Measurements from ENCODE around the gene FTMT.

Gene FTMT

DNA sequence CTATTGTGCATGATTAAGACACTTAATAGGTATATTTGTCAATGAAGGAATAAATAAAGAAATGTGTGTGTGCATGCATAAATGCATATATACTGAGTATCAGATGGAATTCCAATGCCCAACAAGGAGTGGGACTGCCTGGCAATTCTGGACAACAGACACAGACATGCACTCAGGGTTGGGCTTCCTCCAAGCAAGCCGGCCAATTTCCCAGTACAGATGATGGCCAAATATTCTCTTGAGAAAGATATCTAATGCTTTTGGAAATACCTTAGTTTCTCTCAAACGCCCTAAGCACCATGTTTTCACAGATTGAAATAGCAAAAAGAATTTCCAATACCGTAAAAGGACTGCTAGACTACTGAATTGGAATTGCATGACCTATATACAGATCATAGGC, 11.1 kb downstream of the FTMT start:
- no peak for DNase-seq
- Histone ChIP-seq H3K9me3 (ENCODE audit: control insufficient read depth, low read length) (no peaks in the 10 kb centered on the region), H3K27ac (ENCODE audit: insufficient read depth, low read length, poor library complexity, severe bottlenecking) (no peak overlapping the region), H3K4me3 (ENCODE audit: insufficient read depth, low read depth, low read length, poor library complexity, severe bottlenecking) (no peak overlapping the region), H3K27me3 (replicated peaks; ENCODE audit: control insufficient read depth, insufficient read depth, low read length, poor library complexity, severe bottlenecking) (no peaks in the 10 kb centered on the region), H3K36me3 (ENCODE audit: control insufficient read depth, insufficient read depth, low read length) (no peaks in the 10 kb centered on the region), H3K4me1 (ENCODE audit: control insufficient read depth, insufficient read depth, low read length, poor library complexity, severe bottlenecking) (no peaks in the 10 kb centered on the region)

DNA sequence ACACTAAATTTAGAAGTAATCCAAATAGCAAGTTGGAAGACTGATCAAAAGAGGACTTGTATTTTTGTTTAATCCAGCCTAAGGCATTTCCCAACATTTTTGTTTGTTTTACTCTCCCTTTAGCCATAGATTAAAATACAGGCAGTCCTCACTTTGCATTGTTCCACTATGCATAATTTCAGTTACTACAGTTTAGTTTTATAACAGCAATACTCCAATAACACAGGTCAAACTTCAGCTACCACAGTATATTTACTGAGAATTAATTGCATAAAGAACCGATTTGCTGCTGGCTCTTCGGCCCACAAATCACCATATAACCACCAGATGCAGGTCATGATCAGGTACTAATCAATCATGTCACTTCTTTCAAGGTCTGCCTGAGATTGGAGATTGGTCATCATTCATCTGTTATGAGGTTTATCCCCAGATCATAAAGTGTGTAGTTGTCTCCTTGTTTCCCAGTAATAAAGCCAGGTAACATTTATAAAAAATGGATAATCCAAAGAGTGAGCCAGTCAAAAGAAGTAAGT, 12.1 kb downstream of the FTMT start:
- no peaks in the 10 kb centered on the region for H3K27me3 ChIP-seq (replicated peaks; ENCODE audit: control insufficient read depth, insufficient read depth, low read length, poor library complexity, severe bottlenecking)
- H3K36me3 ChIP-seq (ENCODE audit: control insufficient read depth, insufficient read depth, low read length) = no peaks in the 10 kb centered on the region

DNA sequence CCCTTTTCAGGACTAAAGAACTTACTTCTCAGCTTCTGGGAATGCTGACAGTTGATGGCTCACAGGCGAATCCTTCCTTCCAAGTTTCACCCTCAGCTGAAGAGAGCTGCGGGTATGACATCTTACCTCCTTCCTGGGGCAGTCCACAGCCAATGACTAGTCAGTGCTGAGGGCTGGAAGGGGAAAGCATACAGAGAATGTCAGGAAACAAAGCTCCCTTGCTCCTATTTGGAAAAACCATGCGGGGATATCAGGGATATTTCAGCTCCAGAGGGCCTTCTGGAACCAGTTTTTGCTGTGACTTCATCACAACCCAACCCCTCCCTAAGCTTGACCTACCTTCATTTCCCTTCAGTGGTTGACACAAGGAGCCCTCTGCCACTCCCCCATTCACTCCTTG, 15.7 kb downstream of the FTMT start:
- Histone ChIP-seq H3K36me3 (ENCODE audit: control insufficient read depth, insufficient read depth, low read length) (no peaks in the 10 kb centered on the region), H3K9me3 (ENCODE audit: control insufficient read depth, low read length) (no peaks in the 10 kb centered on the region), H3K27ac (ENCODE audit: insufficient read depth, low read length, poor library complexity, severe bottlenecking) (no peak overlapping the region), H3K27me3 (replicated peaks; ENCODE audit: control insufficient read depth, insufficient read depth, low read length, poor library complexity, severe bottlenecking) (no peaks in the 10 kb centered on the region), H3K4me3 (ENCODE audit: insufficient read depth, low read depth, low read length, poor library complexity, severe bottlenecking) (no peak overlapping the region), H3K4me1 (ENCODE audit: control insufficient read depth, insufficient read depth, low read length, poor library complexity, severe bottlenecking) (no peaks in the 10 kb centered on the region)
- no peak for DNase-seq

More for the DNA sequence above, 12.1 kb downstream of the FTMT start:
- Histone ChIP-seq H3K9me3 (ENCODE audit: control insufficient read depth, low read length) (no peaks in the 10 kb centered on the region), H3K27ac (ENCODE audit: insufficient read depth, low read length, poor library complexity, severe bottlenecking) (no peak overlapping the region), H3K4me1 (ENCODE audit: control insufficient read depth, insufficient read depth, low read length, poor library complexity, severe bottlenecking) (no peaks in the 10 kb centered on the region), H3K4me3 (ENCODE audit: insufficient read depth, low read depth, low read length, poor library complexity, severe bottlenecking) (no peak overlapping the region)
- DNase-seq = no peak

DNA sequence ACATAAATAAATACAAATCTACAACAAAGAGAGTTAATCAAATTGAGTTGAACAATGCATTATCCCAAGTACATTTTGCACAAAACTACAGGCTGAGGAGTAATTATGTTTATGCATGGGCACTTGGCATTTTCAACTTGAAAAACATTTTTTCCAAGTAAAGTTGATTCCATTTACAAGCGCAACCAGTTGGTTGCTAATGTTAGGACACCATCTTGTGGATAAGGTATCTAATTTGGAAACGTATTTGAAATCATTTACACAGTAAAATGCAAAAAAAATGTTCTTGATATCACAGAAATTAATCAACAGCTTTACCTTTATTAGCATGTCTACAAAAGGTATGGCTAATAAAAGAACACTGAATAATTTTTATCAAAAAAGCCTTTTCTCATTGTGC, 18.8 kb downstream of the FTMT start:
- Histone ChIP-seq H3K36me3 (ENCODE audit: control insufficient read depth, insufficient read depth, low read length) (no peaks in the 10 kb centered on the region), H3K4me3 (ENCODE audit: insufficient read depth, low read depth, low read length, poor library complexity, severe bottlenecking) (no peak overlapping the region), H3K9me3 (ENCODE audit: control insufficient read depth, low read length) (no peaks in the 10 kb centered on the region), H3K27ac (ENCODE audit: insufficient read depth, low read length, poor library complexity, severe bottlenecking) (no peak overlapping the region), H3K27me3 (replicated peaks; ENCODE audit: control insufficient read depth, insufficient read depth, low read length, poor library complexity, severe bottlenecking) (no peaks in the 10 kb centered on the region), H3K4me1 (ENCODE audit: control insufficient read depth, insufficient read depth, low read length, poor library complexity, severe bottlenecking) (no peaks in the 10 kb centered on the region)
- DNase-seq = no peak

DNA sequence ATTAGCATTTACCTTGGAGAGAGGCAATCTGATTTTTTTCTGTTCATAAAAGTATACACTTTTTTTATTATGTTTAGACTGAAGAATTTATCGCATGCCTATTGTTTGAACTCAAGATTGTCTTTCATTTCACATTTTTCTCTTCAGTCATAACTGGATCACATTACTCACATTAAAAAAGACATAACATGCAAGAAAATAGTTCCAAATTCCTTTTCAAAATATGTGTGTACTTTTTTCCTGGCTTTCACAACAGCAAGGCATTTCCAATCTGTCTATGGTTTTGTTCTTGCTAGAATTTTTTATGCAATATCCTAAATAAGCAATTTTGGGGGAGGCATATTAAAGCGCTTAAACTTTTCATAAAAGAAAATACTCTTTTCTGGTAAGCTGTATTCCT, 21.2 kb downstream of the FTMT start:
- Histone ChIP-seq H3K4me3 (ENCODE audit: insufficient read depth, low read depth, low read length, poor library complexity, severe bottlenecking) (no peak overlapping the region), H3K27me3 (replicated peaks; ENCODE audit: control insufficient read depth, insufficient read depth, low read length, poor library complexity, severe bottlenecking) (no peaks in the 10 kb centered on the region), H3K27ac (ENCODE audit: insufficient read depth, low read length, poor library complexity, severe bottlenecking) (no peak overlapping the region), H3K9me3 (ENCODE audit: control insufficient read depth, low read length) (no peaks in the 10 kb centered on the region), H3K4me1 (ENCODE audit: control insufficient read depth, insufficient read depth, low read length, poor library complexity, severe bottlenecking) (no peaks in the 10 kb centered on the region), H3K36me3 (ENCODE audit: control insufficient read depth, insufficient read depth, low read length) (no peaks in the 10 kb centered on the region)
- DNase-seq = no peak

DNA sequence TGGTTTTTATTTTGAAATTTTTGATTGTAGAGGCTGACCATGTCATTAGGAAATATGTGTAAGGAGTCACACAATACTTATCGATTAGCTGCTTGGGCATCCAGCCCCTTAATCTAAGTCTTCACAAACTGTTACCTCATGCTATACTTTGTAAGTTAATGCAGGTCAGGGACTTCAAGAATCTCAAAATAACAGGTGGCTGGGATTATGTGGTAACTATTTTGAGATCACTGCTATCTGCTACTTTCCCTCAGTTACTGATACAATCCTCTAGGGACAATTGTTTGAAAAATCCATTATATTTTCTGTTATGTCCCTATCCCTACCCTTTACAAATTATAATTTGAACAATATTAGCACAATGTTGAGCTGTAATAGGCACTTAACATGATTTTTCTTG, 21.7 kb downstream of the FTMT start:
- Histone ChIP-seq H3K27me3 (replicated peaks; ENCODE audit: control insufficient read depth, insufficient read depth, low read length, poor library complexity, severe bottlenecking) (no peaks in the 10 kb centered on the region), H3K27ac (ENCODE audit: insufficient read depth, low read length, poor library complexity, severe bottlenecking) (no peak overlapping the region), H3K4me3 (ENCODE audit: insufficient read depth, low read depth, low read length, poor library complexity, severe bottlenecking) (no peak overlapping the region), H3K4me1 (ENCODE audit: control insufficient read depth, insufficient read depth, low read length, poor library complexity, severe bottlenecking) (no peaks in the 10 kb centered on the region), H3K36me3 (ENCODE audit: control insufficient read depth, insufficient read depth, low read length) (no peaks in the 10 kb centered on the region), H3K9me3 (ENCODE audit: control insufficient read depth, low read length) (no peaks in the 10 kb centered on the region)
- DNase-seq = no peak

DNA sequence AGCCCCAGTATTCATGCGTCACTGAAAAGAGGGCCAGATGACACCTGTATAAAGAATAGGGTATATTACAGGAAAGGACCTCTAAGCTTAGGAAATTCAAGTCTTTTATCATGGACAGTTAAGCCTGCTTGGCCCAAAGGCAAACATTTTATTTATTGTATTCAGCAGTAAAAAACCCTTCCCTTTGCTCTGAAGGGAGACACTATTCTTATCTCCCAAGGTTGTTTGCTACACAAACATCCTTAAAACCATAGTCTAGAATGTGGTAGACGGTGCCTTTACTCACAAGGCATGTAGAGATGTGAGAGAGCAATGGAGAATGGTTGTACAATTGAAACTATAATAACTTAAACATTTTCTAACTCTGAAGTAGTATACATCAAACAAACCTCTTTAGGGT, 33.9 kb downstream of the FTMT start:
- Histone ChIP-seq H3K4me3 (ENCODE audit: insufficient read depth, low read depth, low read length, poor library complexity, severe bottlenecking) (no peak overlapping the region), H3K27ac (ENCODE audit: insufficient read depth, low read length, poor library complexity, severe bottlenecking) (no peak overlapping the region), H3K36me3 (ENCODE audit: control insufficient read depth, insufficient read depth, low read length) (no peaks in the 10 kb centered on the region), H3K27me3 (replicated peaks; ENCODE audit: control insufficient read depth, insufficient read depth, low read length, poor library complexity, severe bottlenecking) (no peaks in the 10 kb centered on the region), H3K9me3 (ENCODE audit: control insufficient read depth, low read length) (no peaks in the 10 kb centered on the region), H3K4me1 (ENCODE audit: control insufficient read depth, insufficient read depth, low read length, poor library complexity, severe bottlenecking) (no peaks in the 10 kb centered on the region)
- DNase-seq = no peak

DNA sequence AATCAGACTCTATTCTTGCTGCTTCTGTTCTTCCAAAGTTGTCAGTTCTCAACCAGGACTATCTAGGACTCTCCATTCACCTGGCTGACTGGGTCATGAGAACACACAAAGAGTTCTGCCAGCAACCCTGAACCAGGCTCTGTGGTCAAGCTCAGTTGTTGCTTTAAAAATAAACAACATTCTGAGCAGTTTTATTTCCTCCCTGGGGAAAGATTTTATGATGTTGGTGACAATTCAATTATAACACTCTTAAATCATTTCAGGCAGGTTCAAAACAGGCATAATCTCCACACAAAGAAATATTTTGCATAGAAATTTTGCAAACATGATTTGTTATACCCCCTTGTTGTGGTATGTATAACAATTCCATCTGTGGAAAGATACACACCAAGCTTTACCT, 36.0 kb downstream of the FTMT start:
- H3K9me3 ChIP-seq (ENCODE audit: control insufficient read depth, low read length) = no peaks in the 10 kb centered on the region
- no peaks in the 10 kb centered on the region for H3K4me1 ChIP-seq (ENCODE audit: control insufficient read depth, insufficient read depth, low read length, poor library complexity, severe bottlenecking)
- no peak overlapping the region for H3K27ac ChIP-seq (ENCODE audit: insufficient read depth, low read length, poor library complexity, severe bottlenecking)
- no peak overlapping the region for H3K4me3 ChIP-seq (ENCODE audit: insufficient read depth, low read depth, low read length, poor library complexity, severe bottlenecking)
- H3K27me3 ChIP-seq (replicated peaks; ENCODE audit: control insufficient read depth, insufficient read depth, low read length, poor library complexity, severe bottlenecking) = no peaks in the 10 kb centered on the region
- DNase-seq = no peak
- H3K36me3 ChIP-seq (ENCODE audit: control insufficient read depth, insufficient read depth, low read length) = no peaks in the 10 kb centered on the region

DNA sequence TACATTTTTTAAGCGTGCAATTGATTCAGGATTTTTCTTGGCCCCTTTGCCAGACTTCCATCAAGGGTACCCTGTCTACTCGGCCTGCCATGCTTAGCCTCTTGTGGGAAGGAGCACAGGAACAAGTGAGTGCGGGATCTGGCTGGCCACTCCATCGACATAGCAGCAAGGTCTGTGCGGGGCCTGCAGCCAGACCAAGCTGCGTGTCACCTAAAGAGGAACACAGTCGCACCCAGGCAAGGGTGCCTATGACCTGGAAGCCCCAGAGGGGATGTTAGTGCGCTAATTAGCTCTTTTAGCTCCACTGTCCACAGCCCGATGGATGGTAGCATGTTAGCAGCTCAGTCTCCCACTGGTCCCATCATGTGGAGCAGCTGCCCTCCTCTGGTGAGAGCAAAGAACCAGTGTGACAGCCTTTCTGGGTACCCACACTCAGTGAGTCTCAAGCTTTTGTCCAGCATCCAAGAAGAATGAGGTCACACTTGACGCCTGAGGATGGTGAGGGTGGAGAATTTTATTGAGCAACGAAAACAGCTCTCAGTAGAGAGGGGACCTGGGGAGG, 38.7 kb downstream of the FTMT start:
- DNase-seq = no peak
- no peaks in the 10 kb centered on the region for H3K27me3 ChIP-seq (replicated peaks; ENCODE audit: control insufficient read depth, insufficient read depth, low read length, poor library complexity, severe bottlenecking)
- no peak overlapping the region for H3K27ac ChIP-seq (ENCODE audit: insufficient read depth, low read length, poor library complexity, severe bottlenecking)
- no peaks in the 10 kb centered on the region for H3K4me1 ChIP-seq (ENCODE audit: control insufficient read depth, insufficient read depth, low read length, poor library complexity, severe bottlenecking)
- H3K36me3 ChIP-seq (ENCODE audit: control insufficient read depth, insufficient read depth, low read length) = no peaks in the 10 kb centered on the region
- H3K4me3 ChIP-seq (ENCODE audit: insufficient read depth, low read depth, low read length, poor library complexity, severe bottlenecking) = no peak overlapping the region
- no peaks in the 10 kb centered on the region for H3K9me3 ChIP-seq (ENCODE audit: control insufficient read depth, low read length)

DNA sequence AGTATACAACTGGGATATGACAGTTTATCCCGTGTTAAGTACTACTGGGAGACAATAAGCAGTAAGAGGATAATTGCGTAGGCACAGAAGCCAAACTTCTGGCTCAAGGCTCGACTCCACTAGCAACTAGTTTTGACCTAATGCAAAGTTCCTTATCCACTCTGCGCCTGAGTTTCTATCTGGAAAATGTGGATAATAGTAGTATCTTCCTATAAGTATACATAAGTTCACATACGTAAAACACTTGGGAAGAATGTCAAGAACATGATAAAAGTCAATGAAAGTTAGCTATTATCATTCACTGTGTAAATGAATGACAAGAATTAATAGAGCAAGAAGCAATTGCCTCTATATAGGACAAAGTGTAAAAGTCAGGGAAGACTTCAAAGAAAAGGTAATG, 45.7 kb downstream of the FTMT start:
- no peak for DNase-seq
- Histone ChIP-seq H3K4me3 (ENCODE audit: insufficient read depth, low read depth, low read length, poor library complexity, severe bottlenecking) (no peak overlapping the region), H3K27me3 (replicated peaks; ENCODE audit: control insufficient read depth, insufficient read depth, low read length, poor library complexity, severe bottlenecking) (no peaks in the 10 kb centered on the region), H3K4me1 (ENCODE audit: control insufficient read depth, insufficient read depth, low read length, poor library complexity, severe bottlenecking) (no peaks in the 10 kb centered on the region), H3K36me3 (ENCODE audit: control insufficient read depth, insufficient read depth, low read length) (no peaks in the 10 kb centered on the region), H3K9me3 (ENCODE audit: control insufficient read depth, low read length) (no peaks in the 10 kb centered on the region), H3K27ac (ENCODE audit: insufficient read depth, low read length, poor library complexity, severe bottlenecking) (no peak overlapping the region)

Measured in effector memory CD4-positive, alpha-beta T cell (primary cell).